ENCODE data around the gene CACNA2D2.

The CACNA2D2 gene

GRCh38 chr3:50388720-50389413 lies 114.6 kb downstream of the CACNA2D2 start:
- DNase-seq = no peak

DNA sequence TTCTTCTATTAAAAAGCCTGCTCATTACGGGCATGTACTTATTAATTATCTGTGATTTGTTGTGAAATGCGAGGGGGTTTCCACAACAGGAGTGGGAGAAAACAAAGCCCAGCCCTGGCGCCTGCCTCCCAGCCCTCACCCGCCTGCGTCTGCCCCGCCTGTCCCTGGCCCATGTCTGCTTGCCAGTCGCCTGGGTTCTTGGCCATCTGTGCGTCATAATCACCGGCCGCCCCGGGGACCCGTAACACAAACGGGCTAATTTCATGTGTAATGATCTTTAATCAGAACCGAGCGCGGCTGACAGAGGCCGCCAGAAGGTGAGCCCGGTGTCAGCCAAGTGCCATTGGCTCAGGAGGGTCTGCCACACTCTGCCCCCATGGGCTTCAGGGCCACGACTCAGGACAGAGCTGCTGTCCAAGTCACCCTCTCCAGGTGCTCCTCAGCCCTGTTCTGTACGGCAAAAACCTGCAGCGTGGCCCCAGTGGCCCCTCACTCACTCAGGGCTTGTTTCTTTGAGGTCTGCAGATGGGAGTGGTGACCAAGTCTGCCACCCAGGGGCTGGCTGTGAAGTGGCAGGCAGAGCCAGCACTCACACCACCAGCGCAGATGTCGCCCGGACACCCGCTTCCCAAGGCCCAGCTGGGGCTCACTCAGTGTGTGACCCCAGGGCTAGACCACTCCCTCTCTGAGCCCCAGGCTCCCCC lies 115.3 kb downstream of the CACNA2D2 start:
- DNase-seq = no peak

DNA sequence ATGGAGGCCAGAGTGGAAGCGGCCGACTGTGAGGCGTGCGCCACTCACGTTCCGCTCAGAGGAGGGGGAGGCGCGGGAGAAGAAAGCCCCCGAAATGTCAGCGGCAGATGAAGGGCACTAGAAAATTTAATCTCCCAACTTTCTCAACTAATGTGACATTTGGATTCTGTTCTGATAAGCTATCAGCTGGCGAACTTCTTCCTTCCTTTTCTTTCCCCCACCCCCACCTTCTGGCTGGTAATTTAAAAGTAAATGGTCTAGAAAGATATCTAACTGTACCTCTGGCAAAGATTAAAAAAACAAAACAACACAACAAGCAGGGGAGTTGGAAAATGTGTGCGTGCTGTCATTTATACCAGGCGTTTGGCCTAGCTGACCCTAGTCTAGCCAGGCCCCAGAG lies 117.7 kb downstream of the CACNA2D2 start:
- no peak for DNase-seq

DNA sequence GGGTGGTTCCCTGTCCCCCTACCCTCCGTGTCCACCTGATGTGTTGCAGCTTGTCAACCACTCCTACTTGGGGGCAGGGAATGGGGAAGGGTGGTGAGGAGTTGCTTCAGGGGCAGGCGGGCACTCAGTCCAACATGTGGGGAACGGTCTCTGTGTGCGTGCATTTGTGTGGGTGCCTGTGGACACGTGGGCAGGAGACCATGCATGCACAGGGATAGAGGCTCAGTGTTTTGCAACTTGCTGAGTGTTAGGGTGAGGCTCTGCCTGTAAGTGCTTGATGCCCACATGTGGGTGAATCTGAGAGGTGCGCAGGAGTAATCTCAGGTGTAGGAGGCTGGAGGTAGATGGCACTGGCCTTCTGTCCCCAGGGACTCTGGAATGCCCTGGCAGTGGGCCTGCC lies 119.7 kb downstream of the CACNA2D2 start:
- no peak for DNase-seq

- no peak for DNase-seq
These were observed 120.7 kb downstream of the CACNA2D2 start for GRCh38 chr3:50382722-50383121.

DNA sequence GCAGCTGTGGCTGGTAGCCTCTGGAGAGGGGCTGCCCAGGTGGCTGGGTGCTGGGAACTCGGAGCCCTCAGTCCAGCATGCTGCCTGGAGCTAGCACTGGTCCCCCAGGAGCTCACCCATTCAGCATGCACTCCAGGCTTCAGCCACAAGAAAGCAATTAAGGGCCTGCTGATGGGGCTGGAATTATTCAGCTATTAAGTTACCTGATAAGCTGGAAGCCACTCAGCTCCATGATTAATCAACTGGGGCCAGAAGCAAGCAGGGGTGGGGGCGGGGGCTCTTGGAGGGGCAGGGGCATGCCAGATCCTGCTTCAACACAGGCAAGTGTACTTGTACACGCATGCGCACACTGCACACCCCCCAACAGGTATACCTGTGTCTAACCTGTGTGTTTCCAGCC lies 122.1 kb downstream of the CACNA2D2 start:
- DNase-seq = no peak

- no peak for DNase-seq
These were observed 122.9 kb downstream of the CACNA2D2 start for GRCh38 chr3:50380405-50381085.

- no peak for DNase-seq
These were observed 124.7 kb downstream of the CACNA2D2 start for GRCh38 chr3:50378757-50379156.

GRCh38 chr3:50378024-50378423 lies 125.4 kb downstream of the CACNA2D2 start:
- DNase-seq = no peak

DNA sequence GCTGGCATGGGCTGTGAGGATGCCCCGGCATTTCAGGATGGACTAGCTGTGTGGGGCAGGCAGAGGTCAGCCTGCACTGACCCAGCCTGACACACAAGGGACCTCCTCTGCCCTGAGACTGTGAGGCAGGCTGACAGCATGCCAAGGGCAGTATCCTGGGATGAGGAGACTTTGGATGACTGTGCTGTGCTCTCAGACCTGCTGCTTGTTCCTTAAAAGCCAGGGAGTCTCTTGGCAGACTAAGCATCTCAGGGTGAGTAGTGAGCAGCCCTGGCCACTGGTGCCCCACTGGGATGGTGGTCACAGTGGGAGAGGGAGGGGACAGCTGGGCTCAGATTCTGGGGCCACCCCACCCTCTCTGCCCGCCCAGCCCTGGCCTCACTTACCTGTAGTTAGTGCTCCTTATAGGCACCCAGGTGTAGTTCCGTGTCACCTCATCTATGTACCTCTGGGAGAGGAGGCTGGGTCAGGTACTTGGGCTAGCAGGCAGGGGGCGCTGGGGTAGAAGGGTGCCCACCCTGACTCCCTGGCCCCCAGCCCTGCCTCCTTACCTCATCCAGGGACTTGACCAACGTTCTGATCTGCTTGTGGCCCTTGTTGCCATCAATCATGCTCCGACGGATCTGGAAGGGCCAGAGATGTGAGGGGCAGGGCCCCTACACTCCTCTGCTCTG lies 128.0 kb downstream of the CACNA2D2 start:
- no peak for DNase-seq

DNA sequence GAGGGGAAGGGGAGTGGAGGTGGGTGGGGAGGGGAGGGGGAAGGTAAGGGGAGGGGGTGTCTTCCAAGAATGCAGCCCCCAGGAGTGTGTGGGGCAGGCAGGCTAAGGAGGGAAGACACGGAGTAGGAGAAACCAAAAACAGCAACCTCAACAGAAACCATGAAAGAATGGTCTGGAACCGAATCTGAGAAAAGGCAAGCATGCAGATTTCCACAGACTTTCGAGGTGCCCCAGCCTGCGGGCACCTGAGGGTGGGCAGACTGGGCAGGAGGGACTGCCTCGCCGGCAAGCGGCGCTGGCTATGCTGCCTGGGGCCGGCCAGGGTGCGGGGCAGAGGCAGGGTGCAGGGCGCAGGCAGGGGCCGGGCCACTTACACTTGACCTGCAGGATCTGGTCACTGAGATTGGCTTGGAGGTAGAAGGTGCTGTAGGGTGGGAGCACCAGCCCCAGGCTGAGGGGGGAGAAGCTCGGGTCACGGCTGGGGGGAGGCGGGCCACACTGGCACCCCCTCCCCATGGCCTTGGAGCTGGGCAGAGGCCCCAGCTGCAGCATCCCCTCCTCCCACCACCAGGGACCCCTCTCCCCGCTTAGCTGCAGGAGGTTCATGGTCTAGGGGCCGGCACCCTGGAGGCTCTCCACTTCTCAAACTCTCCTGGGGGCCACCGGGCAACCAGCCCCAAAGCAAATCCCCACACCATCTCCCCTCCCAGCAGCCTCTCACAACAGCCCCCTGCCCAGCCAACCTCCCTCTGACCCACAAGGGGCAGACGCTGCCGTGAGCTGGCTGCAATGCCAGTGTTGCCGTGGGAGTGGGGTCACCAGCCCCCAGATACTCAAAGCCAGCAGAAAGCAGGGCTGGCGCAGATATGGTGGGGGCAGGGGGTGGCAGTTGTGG lies 128.8 kb downstream of the CACNA2D2 start:
- no peak for DNase-seq

DNA sequence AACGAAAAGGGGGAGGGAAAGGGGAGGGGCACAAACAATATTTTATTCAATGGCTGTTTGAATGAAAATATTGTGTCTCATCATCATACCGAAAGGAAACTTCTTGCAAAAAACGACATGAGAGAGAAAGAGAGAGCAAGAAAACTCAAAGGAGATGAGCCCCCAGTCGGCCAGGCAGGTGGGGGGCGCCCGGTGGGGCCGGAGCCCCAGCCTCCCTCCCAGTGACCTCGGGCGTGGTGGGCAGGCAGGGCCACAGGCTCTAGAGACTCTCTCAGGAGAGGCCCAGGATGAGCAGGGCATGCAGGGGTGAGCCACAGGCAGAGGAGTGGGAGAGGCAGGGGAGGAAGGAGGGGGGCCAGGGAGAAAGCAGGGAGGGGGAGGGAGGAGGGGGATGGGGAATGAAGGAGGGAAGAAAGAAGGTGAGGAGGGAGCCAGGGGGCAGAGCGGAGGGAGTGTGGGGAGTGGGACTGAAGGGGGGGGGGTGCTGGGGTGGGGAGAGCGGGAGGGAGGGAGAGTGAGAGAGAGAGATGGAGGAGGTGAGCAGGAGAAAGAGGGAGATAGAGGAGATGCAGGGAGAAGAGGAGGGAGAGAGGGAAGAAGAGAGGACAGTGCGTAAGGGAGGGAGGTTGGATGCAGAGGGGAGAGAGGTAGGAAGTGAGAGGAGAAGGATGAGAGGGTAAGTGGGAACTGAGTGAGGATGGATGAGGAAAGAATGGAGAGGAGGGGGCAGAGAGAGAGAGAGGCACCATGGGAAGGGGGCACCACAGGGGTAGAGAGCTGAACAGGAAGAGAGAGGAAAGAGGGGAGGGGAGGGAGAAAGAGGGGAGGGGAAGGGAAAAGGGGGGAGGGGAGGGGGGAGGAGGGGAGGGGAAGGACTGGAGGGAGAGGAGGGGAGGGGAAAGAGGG lies 130.0 kb downstream of the CACNA2D2 start:
- no peak for DNase-seq

DNA sequence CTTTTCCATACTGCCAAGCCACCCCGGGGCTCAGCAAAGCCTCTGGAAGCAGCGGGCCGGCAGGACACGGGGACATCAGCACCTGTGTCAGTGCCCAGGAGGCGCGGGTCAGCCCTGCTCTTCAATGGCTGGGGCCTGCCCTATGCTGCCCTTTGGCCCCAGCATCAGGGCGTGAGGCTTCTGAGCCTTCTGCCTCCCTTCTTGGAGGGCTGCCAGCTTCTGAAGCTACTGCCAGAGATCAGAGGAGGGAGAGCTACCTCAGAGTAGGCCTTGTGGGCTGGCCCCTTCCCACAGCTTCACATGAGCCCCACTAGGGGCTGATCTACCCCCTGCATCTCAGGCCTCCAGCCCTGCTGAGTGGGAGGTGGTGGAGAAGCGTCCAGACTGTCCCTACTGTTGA lies 131.1 kb downstream of the CACNA2D2 start:
- DNase-seq = no peak

DNA sequence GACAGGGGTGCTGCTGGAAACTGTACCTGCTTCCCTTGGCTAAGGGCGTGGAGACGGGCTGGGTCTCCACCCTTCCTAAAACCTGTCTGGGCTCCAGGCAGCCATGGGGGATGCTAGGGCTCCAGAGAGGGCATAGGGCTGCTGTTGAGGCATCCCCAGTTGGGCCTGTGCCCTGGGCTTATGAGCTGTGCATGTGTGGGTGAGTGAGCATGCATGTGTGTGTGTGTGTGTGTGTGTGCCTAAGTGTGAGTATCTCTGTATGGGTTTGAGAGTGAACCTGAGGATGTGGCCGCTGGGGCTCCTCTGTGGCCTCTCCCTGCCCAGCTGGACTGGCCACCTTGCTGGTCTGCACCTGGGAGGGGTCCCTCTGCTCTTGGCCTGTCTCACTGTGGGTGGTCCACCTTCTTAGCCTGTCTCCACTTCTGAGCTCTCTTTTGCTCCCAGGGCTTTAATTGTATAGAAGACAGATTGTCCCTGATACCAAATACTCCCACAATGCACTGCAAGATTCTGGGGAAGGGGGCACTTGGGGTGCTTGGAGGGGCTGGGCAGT lies 132.2 kb downstream of the CACNA2D2 start:
- DNase-seq = no peak

GRCh38 chr3:50370594-50370993 lies 132.8 kb downstream of the CACNA2D2 start:
- DNase-seq = no peak

GRCh38 chr3:50369012-50369670 lies 134.3 kb downstream of the CACNA2D2 start:
- no peak for DNase-seq

DNA sequence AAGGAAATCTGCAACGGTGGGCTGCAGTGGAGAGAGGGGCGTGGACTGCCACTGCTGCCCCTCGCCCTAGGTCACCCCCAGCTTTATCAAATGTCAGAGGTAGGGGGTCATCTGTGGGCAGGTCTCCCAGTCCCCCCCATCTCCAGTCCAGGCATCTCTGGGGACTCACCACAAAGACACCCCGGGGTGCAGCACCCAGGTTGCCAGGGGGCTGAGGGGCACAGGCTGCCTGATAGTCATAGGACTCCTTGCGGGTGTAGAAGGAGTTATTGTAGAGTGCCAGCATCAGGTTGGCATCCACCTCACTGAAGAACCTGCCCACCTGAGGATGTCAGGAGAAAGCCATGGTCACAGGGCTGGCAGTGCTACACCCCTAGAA lies 137.6 kb downstream of the CACNA2D2 start:
- no peak for DNase-seq

DNA sequence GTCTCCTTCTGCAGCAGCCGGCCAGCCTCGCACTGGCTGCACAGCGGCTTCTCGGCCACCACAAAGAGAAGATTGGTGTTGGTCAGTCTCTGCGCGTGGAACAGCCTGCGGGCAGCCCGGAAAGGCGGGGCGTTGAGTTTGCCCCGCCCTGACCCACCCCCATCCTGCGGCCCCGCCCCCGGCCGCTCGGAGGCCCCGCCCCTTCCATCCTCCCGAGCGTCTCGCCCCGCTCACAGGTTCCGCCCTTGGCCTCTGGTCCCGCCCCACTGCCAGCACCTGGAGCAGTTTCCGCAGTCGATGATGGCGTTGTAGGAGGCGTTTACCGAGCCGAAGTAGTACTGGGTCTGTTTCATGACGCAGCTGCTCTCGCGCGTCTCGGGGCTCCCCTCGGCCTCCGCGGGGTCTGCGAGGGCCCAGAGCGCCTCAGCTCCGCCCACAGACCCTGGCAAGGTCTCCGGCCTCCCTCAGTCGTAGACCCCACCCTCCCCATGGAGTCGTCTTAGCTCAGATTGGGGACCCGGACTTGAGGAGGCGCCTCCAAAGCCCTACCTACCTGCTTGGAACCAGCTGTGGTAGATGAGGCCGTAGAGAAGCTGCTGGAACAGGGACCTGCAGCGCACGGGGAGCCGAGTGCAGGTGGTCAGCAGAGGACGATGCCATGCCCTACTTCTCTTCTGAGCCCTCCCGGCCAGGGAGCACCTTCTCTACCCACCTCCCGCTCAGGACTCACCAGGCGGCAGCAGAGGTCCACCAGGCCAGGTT lies 138.2 kb downstream of the CACNA2D2 start:
- peak; percentile 98 for DNase-seq

DNA sequence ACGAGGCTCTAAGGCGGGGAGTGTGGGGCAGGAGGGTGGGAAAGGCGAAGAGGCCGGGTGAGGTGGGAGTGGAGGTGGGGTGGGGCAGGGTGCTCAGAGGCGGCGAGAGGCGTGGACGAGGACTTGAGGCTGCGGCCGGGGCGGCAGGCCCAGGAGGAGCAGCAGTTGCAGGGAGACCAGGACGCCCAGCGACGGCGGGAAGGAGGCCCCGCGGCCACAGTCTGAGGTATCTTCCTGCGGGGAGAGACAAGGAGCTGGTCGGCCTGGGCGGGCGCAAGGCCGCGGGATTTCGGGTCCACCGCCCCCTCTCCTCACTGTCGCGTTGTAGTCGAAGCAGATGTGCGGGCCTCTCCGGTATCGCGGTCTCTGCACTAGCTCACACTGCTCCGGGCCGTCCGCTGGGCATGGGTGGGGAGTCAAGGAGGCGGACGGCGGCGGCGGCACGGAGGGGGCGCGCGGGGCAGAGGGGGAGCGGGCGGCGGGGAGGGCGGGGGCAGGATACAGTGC lies 138.8 kb downstream of the CACNA2D2 start:
- DNase-seq = no peak

- DNase-seq = no peak
These were observed 143.7 kb downstream of the CACNA2D2 start for GRCh38 chr3:50359760-50360110.

Data from activated effector memory CD4-positive, alpha-beta T cell treated with anti-CD3 and anti-CD28 coated beads, Interleukin-2, amount 50 U/mL, for 16 hours (primary cell).